GM10847 (cell line): Measurements from ENCODE around the gene DISP3.

Experiments used
- POLR2A ChIP-seq: IDR thresholded peaks from 2 replicates; pipeline ENCODE4 v1.6.1; 2011; ENCODE audit not compliant: insufficient read length; ENCODE audit errors: extremely low read depth

DISP3 gene

GRCh38 chr1:11494771-11495170 is 15.8 kb downstream of the DISP3 start:
- TF ChIP-seq POLR2A, result no peak

DNA sequence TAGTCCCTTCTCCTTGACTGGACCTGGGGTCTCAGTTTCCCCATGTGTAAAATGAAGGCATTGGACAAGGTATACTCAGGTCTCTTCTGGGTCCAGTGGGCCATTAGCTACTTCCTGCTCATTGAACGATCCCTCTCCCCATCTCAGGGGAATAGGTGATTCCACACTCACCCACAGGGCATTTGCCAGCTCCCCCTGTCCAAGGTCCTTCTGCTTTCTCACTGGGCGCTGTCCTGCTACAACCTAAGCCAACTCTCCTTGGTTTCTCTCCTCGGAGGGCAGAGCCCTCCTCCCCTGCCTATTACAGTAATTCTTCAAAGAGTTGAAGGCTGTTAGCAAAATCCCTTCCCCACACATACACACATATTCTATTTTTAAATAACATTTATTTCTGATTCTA is 16.6 kb downstream of the DISP3 start:
- TF ChIP-seq POLR2A, result no peak

DNA sequence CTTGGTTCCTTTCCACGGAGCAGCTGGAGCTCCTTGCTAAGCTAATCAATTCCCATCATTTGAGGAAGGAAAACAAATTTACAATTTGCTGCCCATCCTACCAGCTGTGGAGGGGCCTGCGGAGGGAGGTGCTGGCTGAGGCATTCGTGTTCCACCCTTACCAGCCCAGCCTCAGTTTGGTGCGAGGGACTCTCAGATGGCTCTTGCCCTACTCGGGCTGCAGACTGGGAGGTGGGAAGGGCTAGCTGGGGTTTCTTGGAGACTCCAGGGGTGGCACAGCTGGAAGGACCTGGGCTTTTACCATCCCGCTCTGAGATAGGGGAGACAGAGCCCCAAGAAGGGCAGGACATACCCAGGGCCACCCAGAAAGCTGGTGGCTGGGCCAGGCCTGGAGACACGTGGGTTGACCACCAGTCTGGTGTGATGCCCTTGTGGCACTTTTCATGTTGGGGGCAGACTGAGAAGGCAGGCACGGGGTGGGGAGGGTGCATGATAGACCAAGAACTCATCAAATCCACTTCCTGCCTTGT is 17.7 kb downstream of the DISP3 start:
- TF ChIP-seq POLR2A, result no peak

DNA sequence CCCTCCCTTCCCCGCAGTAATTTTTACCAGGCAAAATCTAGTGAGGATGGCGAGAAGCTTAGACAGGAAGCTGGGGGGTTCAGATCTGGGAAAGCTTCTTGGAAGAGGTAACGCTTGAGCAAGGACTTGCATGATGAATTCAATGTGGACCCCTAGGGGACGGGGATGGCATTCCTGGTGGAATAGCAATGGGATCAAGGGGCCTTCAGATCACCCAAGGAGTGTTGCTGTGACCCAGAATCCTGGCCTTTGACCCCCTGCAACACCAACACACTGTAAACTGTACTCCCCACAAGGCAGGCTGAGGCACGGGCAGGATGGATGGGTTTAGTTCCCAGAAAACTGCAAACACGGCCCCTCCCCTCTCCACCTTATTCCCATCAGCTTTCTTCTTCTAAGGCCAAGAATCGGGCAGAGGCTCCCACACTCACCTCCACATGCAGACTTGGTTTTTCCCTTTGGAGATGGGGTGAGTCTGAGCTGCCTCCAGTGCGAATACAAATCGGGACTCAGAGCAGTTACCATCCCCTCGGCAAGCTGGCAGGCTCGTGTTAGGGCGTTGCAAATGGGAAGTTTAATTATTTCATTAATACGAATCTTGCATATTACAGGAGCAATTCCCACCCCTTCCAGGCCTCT is 20.1 kb downstream of the DISP3 start:
- no peak for TF ChIP-seq POLR2A

- TF ChIP-seq POLR2A, result no peak
These were observed 20.8 kb downstream of the DISP3 start for GRCh38 chr1:11499601-11500331.

- TF ChIP-seq POLR2A, result no peak
These were observed 21.9 kb downstream of the DISP3 start for GRCh38 chr1:11500881-11501280.

DNA sequence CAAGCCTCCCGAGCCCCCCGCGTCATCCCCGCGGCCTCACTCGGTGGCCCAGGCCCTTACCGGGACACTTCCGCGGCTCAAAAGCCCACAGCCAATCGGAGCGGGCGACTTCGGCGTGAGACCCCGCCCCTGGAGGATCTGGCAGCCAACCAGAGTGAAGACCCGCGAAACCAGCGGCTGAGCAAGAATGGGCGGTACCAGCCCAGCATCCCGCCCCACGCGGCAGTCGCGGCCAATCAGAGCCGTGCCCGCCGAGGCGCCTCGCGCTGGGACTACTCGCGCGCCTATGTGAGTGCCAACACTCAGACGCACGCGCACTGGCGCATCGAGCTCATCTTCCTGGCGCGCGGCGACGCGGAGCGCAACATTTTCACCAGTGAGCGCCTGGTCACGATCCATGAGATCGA is 22.5 kb downstream of the DISP3 start:
- no peak for TF ChIP-seq POLR2A

GRCh38 chr1:11501906-11502485 is 23.0 kb downstream of the DISP3 start:
- TF ChIP-seq POLR2A, result no peak

- no peak for TF ChIP-seq POLR2A
These were observed 23.6 kb downstream of the DISP3 start for GRCh38 chr1:11502516-11502915.

GRCh38 chr1:11504599-11504998 is 25.6 kb downstream of the DISP3 start:
- no peak for TF ChIP-seq POLR2A

- TF ChIP-seq POLR2A, result no peak
These were observed 26.9 kb downstream of the DISP3 start for GRCh38 chr1:11505591-11506538.

DNA sequence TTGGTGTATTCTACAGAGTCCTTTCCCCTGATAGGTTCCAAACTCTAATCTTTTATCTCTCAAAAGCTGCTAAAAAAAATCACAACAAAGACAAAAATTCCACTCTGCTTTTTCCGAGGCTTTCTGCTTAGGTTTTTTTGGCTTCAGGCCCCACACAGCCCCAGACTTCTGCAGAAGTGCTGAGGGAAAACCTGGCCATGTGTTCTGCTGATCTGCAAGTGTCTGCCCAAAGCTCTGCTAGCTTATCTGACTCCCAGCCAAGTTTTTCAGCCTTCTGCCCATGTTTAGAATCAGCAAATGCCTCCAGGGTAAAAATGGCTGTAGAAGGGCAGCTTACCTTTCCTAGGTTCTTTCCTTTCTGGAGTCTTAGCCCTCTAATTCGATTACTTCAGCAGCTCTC is 28.4 kb downstream of the DISP3 start:
- TF ChIP-seq POLR2A, result no peak

DNA sequence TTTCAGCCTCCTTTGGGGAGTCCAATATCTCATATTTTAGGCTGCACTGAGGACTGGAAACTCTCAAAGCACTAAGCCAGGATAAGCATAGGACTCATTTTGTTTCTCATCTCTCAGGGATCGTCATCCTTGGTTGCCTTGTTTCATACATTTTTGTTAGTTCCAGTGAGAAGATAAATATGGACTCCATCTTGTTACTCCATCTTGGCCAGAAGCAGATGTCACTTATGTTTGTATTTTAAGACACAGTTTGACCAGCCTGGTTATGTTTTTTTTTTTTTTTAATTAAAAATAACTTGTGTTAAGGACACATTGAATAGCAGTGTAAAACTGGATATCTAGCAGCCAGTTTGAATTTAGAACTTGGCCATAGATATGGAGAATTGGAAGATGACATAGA is 34.7 kb downstream of the DISP3 start:
- no peak for TF ChIP-seq POLR2A

- no peak for TF ChIP-seq POLR2A
These were observed 35.4 kb downstream of the DISP3 start for GRCh38 chr1:11514366-11514765.
